Lower leg skin (tissue), 3 donors: ENCODE data around the gene CSF2RB.

Experiments
- CTCF ChIP-seq, 3 donors: fragments of 450-650 bp; IDR thresholded peaks; one replicate each; pipeline ENCODE4 v1.5.1; 2016; ENCODE audit warnings: antibody characterized with exemption in 3 of 3, mild to moderate bottlenecking in 3 of 3, moderate library complexity in 2 of 3
- POLR2A ChIP-seq, 2 donors: fragments of 450-650 bp; IDR thresholded peaks; one replicate each; pipeline ENCODE4 v1.6.1; 2016 to 2017; ENCODE audit warnings: antibody characterized with exemption in 2 of 2, mild to moderate bottlenecking in 1 of 2, moderate library complexity in 1 of 2

GRCh38 chr22:36976606-36977005 is 63.2 kb downstream of the CSF2RB start:
- TF ChIP-seq CTCF (IDR thresholded peaks at IDR 0.05) (no peak), POLR2A (IDR thresholded peaks at IDR 0.05) (no peak)
